PFSK-1 (cell line): ENCODE data around the gene CALY.

Source experiments
- FOXP2 ChIP-seq: optimal IDR thresholded peaks from 2 replicates; pipeline ENCODE3; 2011; ENCODE audit warnings: borderline replicate concordance, control low read depth, inconsistent platforms; ENCODE audit not compliant: insufficient read depth; ENCODE audit errors: extremely low read length, extremely low read depth
- POLR2AphosphoS5 ChIP-seq: IDR thresholded peaks from 2 replicates; pipeline ENCODE4 v1.6.1; 2012; ENCODE audit warnings: low read depth, mild to moderate bottlenecking, control low read depth, low read length, moderate library complexity
- SIN3A ChIP-seq: IDR thresholded peaks from 2 replicates; pipeline ENCODE4 v1.6.1; 2012; ENCODE audit warnings: mild to moderate bottlenecking, low read length, moderate library complexity, borderline replicate concordance; ENCODE audit not compliant: insufficient read depth
- TAF1 ChIP-seq: IDR thresholded peaks from 2 replicates; pipeline ENCODE4 v1.6.1; 2012; ENCODE audit warnings: low read length, control low read depth, borderline replicate concordance; ENCODE audit not compliant: insufficient read depth
- TF ChIP-seq, protein P1 (sequence below), 2 experiments: IDR thresholded peaks; 2 replicates each; pipeline versions ENCODE4 v1.6.1 to v1.8.0; 2011 to 2012; ENCODE audit warnings: low read depth in 2 of 2, low read length in 2 of 2, control low read depth in 1 of 2, inconsistent platforms in 1 of 2, mild to moderate bottlenecking in 1 of 2, moderate library complexity in 1 of 2; ENCODE audit not compliant: insufficient read depth in 1 of 2

Gene CALY

DNA sequence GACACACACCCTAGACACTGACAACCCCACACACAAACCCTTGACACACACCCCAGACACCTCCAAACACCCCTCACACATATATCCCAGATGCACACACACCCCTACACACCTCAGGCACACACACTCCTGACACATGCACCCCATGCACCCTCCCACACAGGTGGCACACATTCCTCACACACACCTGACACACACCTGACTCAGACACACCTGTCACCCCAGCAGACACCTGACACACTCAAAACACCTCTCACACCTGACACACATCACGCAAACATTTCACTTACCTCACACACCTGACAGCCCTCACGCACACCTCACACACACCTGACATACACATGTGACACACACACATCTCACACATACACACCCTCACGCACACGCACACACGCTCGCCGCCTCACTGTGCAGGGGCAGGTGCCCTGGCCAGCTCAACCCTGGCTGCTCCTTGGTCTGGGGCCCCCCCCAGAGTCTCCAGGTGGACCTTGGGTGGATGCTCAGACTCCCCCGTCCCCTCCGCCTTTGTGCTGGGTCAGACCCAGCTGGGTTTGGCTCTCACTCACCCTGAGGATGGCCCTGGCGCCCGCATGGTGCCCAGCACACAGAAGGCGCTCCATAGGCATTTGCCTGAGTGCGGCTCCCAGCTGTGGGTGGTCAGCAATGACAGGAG lies 3.1 kb upstream of the CALY start:
- TF ChIP-seq POLR2AphosphoS5 (no peak), TAF1 (no peak), FOXP2 (no peak), SIN3A (no peak)
- TF ChIP-seq, protein P1, sequence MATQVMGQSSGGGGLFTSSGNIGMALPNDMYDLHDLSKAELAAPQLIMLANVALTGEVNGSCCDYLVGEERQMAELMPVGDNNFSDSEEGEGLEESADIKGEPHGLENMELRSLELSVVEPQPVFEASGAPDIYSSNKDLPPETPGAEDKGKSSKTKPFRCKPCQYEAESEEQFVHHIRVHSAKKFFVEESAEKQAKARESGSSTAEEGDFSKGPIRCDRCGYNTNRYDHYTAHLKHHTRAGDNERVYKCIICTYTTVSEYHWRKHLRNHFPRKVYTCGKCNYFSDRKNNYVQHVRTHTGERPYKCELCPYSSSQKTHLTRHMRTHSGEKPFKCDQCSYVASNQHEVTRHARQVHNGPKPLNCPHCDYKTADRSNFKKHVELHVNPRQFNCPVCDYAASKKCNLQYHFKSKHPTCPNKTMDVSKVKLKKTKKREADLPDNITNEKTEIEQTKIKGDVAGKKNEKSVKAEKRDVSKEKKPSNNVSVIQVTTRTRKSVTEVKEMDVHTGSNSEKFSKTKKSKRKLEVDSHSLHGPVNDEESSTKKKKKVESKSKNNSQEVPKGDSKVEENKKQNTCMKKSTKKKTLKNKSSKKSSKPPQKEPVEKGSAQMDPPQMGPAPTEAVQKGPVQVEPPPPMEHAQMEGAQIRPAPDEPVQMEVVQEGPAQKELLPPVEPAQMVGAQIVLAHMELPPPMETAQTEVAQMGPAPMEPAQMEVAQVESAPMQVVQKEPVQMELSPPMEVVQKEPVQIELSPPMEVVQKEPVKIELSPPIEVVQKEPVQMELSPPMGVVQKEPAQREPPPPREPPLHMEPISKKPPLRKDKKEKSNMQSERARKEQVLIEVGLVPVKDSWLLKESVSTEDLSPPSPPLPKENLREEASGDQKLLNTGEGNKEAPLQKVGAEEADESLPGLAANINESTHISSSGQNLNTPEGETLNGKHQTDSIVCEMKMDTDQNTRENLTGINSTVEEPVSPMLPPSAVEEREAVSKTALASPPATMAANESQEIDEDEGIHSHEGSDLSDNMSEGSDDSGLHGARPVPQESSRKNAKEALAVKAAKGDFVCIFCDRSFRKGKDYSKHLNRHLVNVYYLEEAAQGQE (IDR thresholded peaks at IDR 0.05; ENCODE audit: insufficient read depth in 1 of 2, low read depth in 2 of 2, low read length in 2 of 2): no peak

DNA sequence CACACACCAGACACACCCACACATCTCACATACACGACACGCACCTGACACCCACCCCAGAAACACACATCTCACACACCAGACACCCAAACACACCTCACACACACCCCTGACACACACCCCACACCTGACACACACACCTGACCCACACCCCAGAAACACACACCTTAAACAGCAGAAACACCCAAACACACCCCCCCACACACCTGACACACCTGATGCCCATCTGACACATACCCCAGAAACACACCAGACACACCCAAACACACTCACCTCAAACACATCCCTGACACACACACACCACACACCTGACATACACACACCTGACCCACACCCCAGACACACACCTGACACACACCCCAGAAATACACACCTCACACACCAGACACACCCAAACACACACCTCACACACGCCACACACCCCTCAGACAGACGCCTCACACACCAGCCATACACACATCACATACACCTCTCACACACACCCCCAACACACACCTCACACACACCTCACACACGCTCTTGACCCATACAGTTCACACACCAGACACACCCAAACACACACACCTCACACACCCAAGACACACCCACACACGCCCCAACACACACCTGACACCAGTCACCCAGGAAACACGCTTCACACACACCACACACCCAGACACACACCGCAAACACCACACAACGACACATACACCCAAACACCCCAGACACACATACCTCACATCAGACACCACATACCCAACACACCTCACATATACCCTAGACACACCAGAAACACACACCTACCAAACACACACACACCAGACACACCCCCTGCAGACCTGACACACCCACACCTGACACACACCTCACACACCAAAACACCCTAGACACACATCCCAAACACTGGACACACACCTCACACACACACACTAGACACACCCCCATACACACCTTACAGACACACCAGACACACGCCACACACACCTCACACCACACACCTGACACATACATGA lies 1.7 kb upstream of the CALY start:
- TF ChIP-seq FOXP2 (no peak), POLR2AphosphoS5 (no peak), TAF1 (no peak), SIN3A (no peak)
- TF ChIP-seq, protein P1 (IDR thresholded peaks at IDR 0.05; ENCODE audit: insufficient read depth in 1 of 2, low read depth in 2 of 2, low read length in 2 of 2): no peak

DNA sequence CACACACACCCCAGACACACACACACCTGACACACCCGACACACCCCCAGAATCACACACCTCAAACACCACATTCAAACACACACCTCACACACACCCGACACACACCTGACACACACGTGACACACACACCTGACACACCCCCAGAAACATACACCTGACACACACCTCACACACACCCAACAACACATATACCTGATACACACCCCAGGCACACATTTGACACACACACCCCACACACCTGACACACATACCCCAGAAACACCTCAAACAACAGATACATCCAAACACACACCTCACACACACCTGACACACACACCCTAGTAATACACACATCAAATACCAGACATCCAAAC lies 652 bp upstream of the CALY start:
- TF ChIP-seq POLR2AphosphoS5 (no peak), TAF1 (no peak), SIN3A (no peak), FOXP2 (no peak)
- TF ChIP-seq, protein P1 (IDR thresholded peaks at IDR 0.05; ENCODE audit: insufficient read depth in 1 of 2, low read depth in 2 of 2, low read length in 2 of 2): no peak

DNA sequence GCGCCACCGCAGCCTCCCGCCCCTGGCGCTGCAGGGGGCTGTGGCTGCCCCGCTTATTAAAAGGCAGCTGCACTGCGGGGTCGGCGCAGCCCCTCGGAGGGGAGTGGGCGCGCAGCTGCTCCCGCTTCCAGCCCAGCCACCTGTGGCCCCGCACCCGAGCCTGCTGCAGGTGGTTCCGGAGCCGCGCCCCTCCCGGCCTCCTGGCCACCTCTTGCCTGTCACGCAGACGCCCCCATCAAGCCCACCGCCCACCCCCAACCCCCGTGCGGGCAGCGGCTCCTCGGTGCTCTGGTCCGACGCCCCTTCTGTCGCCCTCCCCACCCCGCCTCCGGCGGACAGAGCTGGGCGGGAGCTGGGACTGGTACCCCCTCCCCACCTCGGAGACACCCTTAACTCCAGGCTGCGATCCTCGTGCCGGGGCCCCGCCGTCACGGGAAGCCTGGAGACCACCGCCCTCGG lies 549 bp downstream of the CALY start:
- TF ChIP-seq TAF1 (no peak), POLR2AphosphoS5 (no peak), FOXP2 (no peak)
- TF ChIP-seq, protein P1 (IDR thresholded peaks at IDR 0.05; ENCODE audit: insufficient read depth in 1 of 2, low read depth in 2 of 2, low read length in 2 of 2): no peak
